IMR-90 (cell line): ENCODE data around the gene CNTN4. TPM values are rescaled to one million over a fixed set of nuclear protein-coding genes. Genes with fewer than 3 reads are reported as not detected.

ENCODE experiments used
- ATAC-seq: fragments of 200-7000 bp; cut with Tn5 transposase; 2 replicates; pipeline ENCODE4 v1.9.1; 2020; ENCODE audit warnings: low read depth, mild to moderate bottlenecking, moderate library complexity
- BruUV-seq: library from RNA; stranded (reverse); fragments of 400-500 nt; replicated peaks from 2 replicates; lab custom pipeline; 2021; lab: Mats Ljungman, UMichigan
- CTCF ChIA-PET: fragments of 300-600 bp; formaldehyde crosslinking; extraction: SDS; loops from one replicate; lab custom pipeline; 2021; ENCODE audit warnings: antibody characterized with exemption; lab: Yijun Ruan, JAX
- POLR2A ChIA-PET: fragments of 300-600 bp; sonication (Branson Sonifier 250); formaldehyde crosslinking; loops from one replicate; lab custom pipeline; 2022; ENCODE audit warnings: antibody characterized with exemption; ENCODE audit not compliant: unreplicated experiment; lab: Charles Lee
- DNase-seq: peaks from one replicate; pipeline ENCODE4 v3.0.0; 2013
- H2AFZ ChIP-seq: replicated peaks from 2 replicates; pipeline ENCODE3; 2013; ENCODE audit warnings: low read length, mild to moderate bottlenecking; ENCODE audit not compliant: poor library complexity
- H2AK5ac ChIP-seq: 2 replicates; pipeline ENCODE4 v1.6.1; 2013; ENCODE audit warnings: low read depth, low read length, inconsistent platforms
- H2AK9ac ChIP-seq: replicated peaks from 2 replicates; pipeline ENCODE3; 2013; ENCODE audit warnings: mild to moderate bottlenecking, low read depth, low read length, moderate library complexity; ENCODE audit not compliant: poor library complexity
- H2BK120ac ChIP-seq: 2 replicates; pipeline ENCODE4 v1.6.1; 2013; ENCODE audit warnings: low read depth, low read length, inconsistent platforms
- H2BK15ac ChIP-seq: 3 replicates; pipeline ENCODE4 v1.6.1; 2013; ENCODE audit warnings: low read depth, low read length, inconsistent platforms
- H2BK20ac ChIP-seq: 2 replicates; pipeline ENCODE4 v1.6.1; 2013; ENCODE audit warnings: low read depth, mild to moderate bottlenecking, inconsistent platforms, low read length, moderate library complexity
- H2BK5ac ChIP-seq: 2 replicates; pipeline ENCODE4 v1.6.1; 2013; ENCODE audit warnings: mild to moderate bottlenecking, low read depth, low read length, inconsistent platforms; ENCODE audit not compliant: poor library complexity, severe bottlenecking
- H3K14ac ChIP-seq: replicated peaks from 2 replicates; pipeline ENCODE4 v1.6.1; 2013; ENCODE audit warnings: low read depth, low read length, inconsistent platforms
- H3K18ac ChIP-seq: 2 replicates; pipeline ENCODE4 v1.6.1; 2013; ENCODE audit warnings: low read depth, low read length, control low read depth
- H3K23ac ChIP-seq: 2 replicates; pipeline ENCODE4 v1.6.1; 2013; ENCODE audit warnings: low read depth, low read length, inconsistent platforms
- H3K27ac ChIP-seq: 2 replicates; pipeline ENCODE4 v1.5.1; 2013; ENCODE audit warnings: mild to moderate bottlenecking, control low read depth, low read length; ENCODE audit not compliant: insufficient read depth
- H3K27me3 ChIP-seq: 2 replicates; pipeline ENCODE4 v1.6.1; 2013; ENCODE audit warnings: low read length; ENCODE audit not compliant: control insufficient read depth, insufficient read depth
- H3K36me3 ChIP-seq: 2 replicates; pipeline ENCODE4 v1.6.1; 2013; ENCODE audit warnings: low read length, mixed read lengths; ENCODE audit not compliant: control insufficient read depth, insufficient read depth
- H3K4ac ChIP-seq: 2 replicates; pipeline ENCODE4 v1.6.1; 2013; ENCODE audit warnings: low read depth, low read length, inconsistent platforms
- H3K4me1 ChIP-seq: 2 replicates; pipeline ENCODE4 v1.6.1; 2013; ENCODE audit warnings: low read length, mixed read lengths; ENCODE audit not compliant: control insufficient read depth, insufficient read depth
- H3K4me2 ChIP-seq: 2 replicates; pipeline ENCODE4 v1.6.1; 2013; ENCODE audit warnings: low read depth, mild to moderate bottlenecking, control low read depth, low read length, moderate library complexity
- H3K4me3 ChIP-seq: 2 replicates; pipeline ENCODE4 v1.5.1; 2013; ENCODE audit warnings: low read depth, mild to moderate bottlenecking, control low read depth, low read length, moderate library complexity; ENCODE audit not compliant: insufficient read depth
- H3K56ac ChIP-seq: 2 replicates; pipeline ENCODE4 v1.6.1; 2013; ENCODE audit warnings: low read length, inconsistent platforms; ENCODE audit not compliant: insufficient read depth; ENCODE audit errors: extremely low read depth
- H3K79me1 ChIP-seq, 2 experiments: 2 replicates each; pipeline ENCODE4 v1.6.1; 2013; ENCODE audit warnings: low read length in 2 of 2, inconsistent platforms in 1 of 2, low read depth in 1 of 2
- H3K9ac ChIP-seq: 2 replicates; pipeline ENCODE4 v1.6.1; 2013; ENCODE audit warnings: low read depth, low read length, control low read depth
- H3K9me1 ChIP-seq: 2 replicates; pipeline ENCODE4 v1.6.1; 2013; ENCODE audit warnings: low read length, inconsistent platforms; ENCODE audit not compliant: insufficient read depth
- H3K9me3 ChIP-seq: 2 replicates; pipeline ENCODE4 v1.6.1; 2013; ENCODE audit warnings: low read length; ENCODE audit not compliant: control insufficient read depth, insufficient read depth
- H4K20me1 ChIP-seq: 2 replicates; pipeline ENCODE4 v1.6.1; 2013; ENCODE audit warnings: low read length, inconsistent platforms; ENCODE audit not compliant: insufficient read depth
- H4K5ac ChIP-seq: 2 replicates; pipeline ENCODE4 v1.6.1; 2013; ENCODE audit warnings: mild to moderate bottlenecking, low read depth, low read length, control low read depth
- H4K8ac ChIP-seq, 2 experiments: 2 replicates each; pipeline ENCODE4 v1.6.1; 2013; ENCODE audit warnings: low read depth in 2 of 2, low read length in 2 of 2, control low read depth in 1 of 2, inconsistent platforms in 1 of 2
- H4K91ac ChIP-seq: 2 replicates; pipeline ENCODE4 v1.6.1; 2013; ENCODE audit warnings: low read depth, low read length, inconsistent platforms; ENCODE audit not compliant: insufficient read depth
- MAFK ChIP-seq: IDR thresholded peaks from 2 replicates; pipeline ENCODE4 v1.6.1; 2012; ENCODE audit warnings: low read depth, low read length, improper control_type of control experiment
- SMC3 ChIP-seq: fragments of 150-350 bp; IDR thresholded peaks from 2 replicates; pipeline ENCODE4 v1.6.1; 2016; ENCODE audit warnings: low read depth, mild to moderate bottlenecking, antibody characterized with exemption, low read length, moderate library complexity
- WGBS, 2 experiments: methylation state at CpG; one replicate each; pipeline versions ENCODE4 v1.1.5 to v1.1.7; 2013; ENCODE audit warnings: missing lambda C conversion rate in 2 of 2; ENCODE audit not compliant: insufficient read length in 1 of 2; ENCODE audit errors: extremely low coverage in 2 of 2; 5-methylcytosine and 5-hydroxymethylcytosine counted together
- dilution Hi-C: fragments of 300-500 bp; cut with HindIII; formaldehyde crosslinking; loops from one replicate; pipeline ENCODE4 v1.14.3; 2018; ENCODE audit warnings: low sequenced_read_pairs; ENCODE audit not compliant: unreplicated experiment
- in situ Hi-C: fragments of 300-500 bp; cut with MboI; formaldehyde crosslinking; loops from 3 replicates; pipeline ENCODE4 v1.14.3; 2019; ENCODE audit warnings: low sequenced_read_pairs, inconsistent platforms, mixed read lengths
- intact Hi-C: fragments of 100-400 bp; cut with micrococcal nuclease; formaldehyde crosslinking; loops from 2 replicates; pipeline ENCODE4 v1.10.0; 2022
- polyA plus RNA-seq, 3 experiments: library from polyadenylated mRNA; depleted of rRNA; stranded (reverse); fragments of >200 nt; gene quantifications; 2 replicates each; pipeline ENCODE4 v1.2.3, GENCODE V29; 2012; ENCODE audit warnings: low replicate concordance in 1 of 3
- total RNA-seq: library from RNA; depleted of rRNA; stranded (reverse); fragments of >200 nt; gene quantifications from 2 replicates; pipeline ENCODE4 v1.2.3, GENCODE V29; 2012

CNTN4 gene
- total and polyA plus RNA-seq, 2 of the 4 experiments (the other 2 are of a cell fraction): under 0.01 TPM; not detected in 1

DNA sequence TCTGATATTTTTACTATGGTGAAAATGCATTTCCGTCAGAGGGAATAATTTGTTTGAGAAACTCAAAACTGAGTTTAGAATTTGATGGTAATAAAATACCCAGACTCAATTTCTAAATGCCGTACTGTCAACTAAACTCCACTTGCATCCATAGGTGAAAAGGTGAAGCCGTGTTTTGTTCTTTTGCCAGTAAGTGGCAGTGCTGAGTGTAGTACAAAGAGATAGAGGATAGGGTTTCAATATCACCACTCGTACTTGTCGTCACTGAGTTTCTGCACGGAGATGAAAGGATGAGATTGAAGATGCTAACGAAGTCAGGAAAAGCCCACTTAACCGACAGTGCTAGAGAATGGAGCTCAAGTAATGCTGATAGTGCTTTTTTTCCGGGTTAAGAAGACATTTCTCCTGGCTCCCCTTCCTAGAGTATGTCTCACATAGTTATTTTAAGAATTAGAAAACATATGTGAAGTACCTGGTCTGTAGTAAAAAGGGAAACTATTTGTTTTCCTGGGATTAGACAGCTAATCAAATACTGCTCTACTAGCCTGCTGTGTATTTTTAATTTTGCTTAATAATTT is 666.4 kb downstream of the CNTN4 start:
- intact Hi-C loops (no loop called here), in situ Hi-C loops (no loop called here), dilution Hi-C loops (no loop called here)
- ChIA-PET CTCF (no interaction called here), POLR2A (no interaction called here)
- Histone ChIP-seq H3K18ac (no peak overlapping the region), H3K79me1 (no peaks in the 10 kb centered on the region), H3K4me1 (no peaks in the 10 kb centered on the region), H2BK120ac (no peak overlapping the region), H3K14ac (no peak overlapping the region), H3K27ac (no peak overlapping the region), H2AK9ac (no peak overlapping the region), H2BK20ac (no peak overlapping the region), H3K56ac (no peak overlapping the region), H3K27me3 (no peaks in the 10 kb centered on the region), H3K9ac (no peak overlapping the region), H3K4me2 (no peak overlapping the region), H2BK15ac (no peak overlapping the region), H2BK5ac (no peak overlapping the region), H3K23ac (no peak overlapping the region), H3K4me3 (no peak overlapping the region), H4K5ac (no peak overlapping the region), H3K9me1 (no peaks in the 10 kb centered on the region), H4K8ac (no peak overlapping the region), H3K36me3 (no peaks in the 10 kb centered on the region), H3K4ac (no peak overlapping the region), H4K91ac (no peak overlapping the region), H4K20me1 (no peaks in the 10 kb centered on the region), H2AK5ac (no peak overlapping the region), H2AFZ (no peak overlapping the region), H3K9me3 (peaks cover 5% of the 10 kb centered on the region; the same call in 1 of the 2 replicates)
- no peak for ATAC-seq
- 20% methylated on average over 1 of the region's 9 CpGs; no CpG with 5 or more reads in 1 of the 2 experiments for WGBS, 2 experiments
- no TSS peak for BruUV-seq
- no peak for TF ChIP-seq SMC3
- TF ChIP-seq MAFK: peak; percentile 26; the same call in 1 of the 2 replicates
- no peak for DNase-seq
